GM12878 (cell line): ENCODE results near the gene PLXNC1. TPM values are rescaled to one million over a fixed set of nuclear protein-coding genes. Genes with fewer than 3 reads are reported as not detected.
A peak's percentile ranks its signal among the peaks of the same experiment; 100 is the strongest.

Experiments
- ATAC-seq: fragments of 200-7000 bp; cut with Tn5 transposase; 3 replicates; pipeline ENCODE4 v1.9.1; 2020; ENCODE audit warnings: mild to moderate bottlenecking, moderate library complexity
- BruUV-seq: library from RNA; stranded (reverse); fragments of 400-500 nt; replicated peaks from 2 replicates; lab custom pipeline; 2021; lab: Mats Ljungman, UMichigan
- CTCF ChIA-PET: fragments of 300-600 bp; sonication (Branson Sonifier 250); formaldehyde crosslinking; extraction: SDS; loops from one replicate; lab custom pipeline; 2021; ENCODE audit warnings: inconsistent platforms; lab: Yijun Ruan, JAX
- POLR2A ChIA-PET: fragments of 350-600 bp; formaldehyde crosslinking; extraction: SDS; loops from one replicate; lab custom pipeline; 2021; ENCODE audit warnings: inconsistent platforms; lab: Charles Lee
- RAD21 ChIA-PET: fragments of 300-600 bp; sonication (Branson Sonifier 250); formaldehyde crosslinking; loops from one replicate; lab custom pipeline; 2023; ENCODE audit warnings: antibody characterized with exemption; ENCODE audit not compliant: unreplicated experiment; lab: Charles Lee
- SMC1A ChIA-PET: fragments of 300-600 bp; sonication (Branson Sonifier 250); formaldehyde crosslinking; loops from one replicate; lab custom pipeline; 2023; ENCODE audit not compliant: unreplicated experiment, uncharacterized antibody; lab: Charles Lee
- DNase-seq: peaks from one replicate; pipeline ENCODE4 v3.0.0-alpha.2; 2011; ENCODE audit warnings: low read depth, low spot score
- FAIRE-seq: peaks from 3 replicates; lab custom pipeline; 2011; peaks lifted over from hg19 to GRCh38; lab: Jason Lieb, UNC
- H2AFZ ChIP-seq: 2 replicates; pipeline ENCODE4 v1.6.0; 2011; ENCODE audit warnings: low read depth, low read length, control low read depth; ENCODE audit not compliant: control insufficient read depth
- H3K27ac ChIP-seq: 2 replicates; pipeline ENCODE4 v1.5.1; 2011; ENCODE audit warnings: control low read depth; ENCODE audit not compliant: control insufficient read depth, insufficient read depth
- H3K27me3 ChIP-seq, 2 experiments: replicated peaks in 1 of 2; 2 replicates each; pipeline versions ENCODE4 v1.6.0 to v1.6.1; 2011; ENCODE audit warnings: low read length in 1 of 2; ENCODE audit not compliant: control insufficient read depth in 2 of 2, insufficient read depth in 2 of 2
- H3K36me3 ChIP-seq, 2 experiments: 2 replicates each; pipeline ENCODE4 v1.5.1; 2011; ENCODE audit warnings: low read length in 1 of 2; ENCODE audit not compliant: control insufficient read depth in 2 of 2, insufficient read depth in 2 of 2
- H3K4me1 ChIP-seq: 2 replicates; pipeline ENCODE4 v1.6.1; 2011; ENCODE audit warnings: mild to moderate bottlenecking, low read length, moderate library complexity, mixed read lengths; ENCODE audit not compliant: control insufficient read depth, insufficient read depth
- H3K4me2 ChIP-seq: 2 replicates; pipeline ENCODE4 v1.6.0; 2011; ENCODE audit warnings: control low read depth; ENCODE audit not compliant: control insufficient read depth, insufficient read depth
- H3K4me3 ChIP-seq: fragments of 200-600 bp; sonication (generic); 2 replicates; pipeline ENCODE4 v1.5.1; 2016
- H3K79me2 ChIP-seq: 2 replicates; pipeline ENCODE4 v1.6.0; 2011; ENCODE audit warnings: low read length; ENCODE audit not compliant: control insufficient read depth, insufficient read depth
- H3K9ac ChIP-seq: 2 replicates; pipeline ENCODE4 v1.8.0; 2011; ENCODE audit warnings: low read length, control low read depth, mixed read lengths; ENCODE audit not compliant: control insufficient read depth, insufficient read depth
- H3K9me3 ChIP-seq: replicated peaks from 3 replicates; pipeline ENCODE4 v1.5.1; 2011; ENCODE audit warnings: mild to moderate bottlenecking, low read length; ENCODE audit not compliant: control insufficient read depth, insufficient read depth
- H4K20me1 ChIP-seq: 2 replicates; pipeline ENCODE4 v1.6.0; 2011; ENCODE audit not compliant: control insufficient read depth, insufficient read depth
- CBX3 ChIP-seq: fragments of 200-600 bp; sonication (generic); IDR thresholded peaks from 2 replicates; pipeline ENCODE4 v1.6.1; 2016; ENCODE audit warnings: low read depth, borderline replicate concordance
- IRF3 ChIP-seq: fragments of 450-650 bp; IDR thresholded peaks from 2 replicates; pipeline ENCODE4 v1.6.1; 2014; ENCODE audit warnings: mild to moderate bottlenecking
- RFX5 ChIP-seq: IDR thresholded peaks from 2 replicates; pipeline ENCODE4 v1.6.1; 2011; ENCODE audit warnings: low read depth, low read length, improper control_type of control experiment
- RUNX3 ChIP-seq: IDR thresholded peaks from 2 replicates; pipeline ENCODE4 v1.6.1; 2012; ENCODE audit warnings: low read length, inconsistent platforms
- SREBF2 ChIP-seq: IDR thresholded peaks from 2 replicates; pipeline ENCODE4 v1.6.1; 2012; ENCODE audit warnings: mild to moderate bottlenecking, low read length
- ZBTB4 ChIP-seq: fragments of 450-650 bp; formaldehyde crosslinking; IDR thresholded peaks from 2 replicates; pipeline ENCODE4 v1.4.0; 2022; ENCODE audit warnings: mild to moderate bottlenecking, moderate library complexity
- WGBS: methylation state at CpG from one replicate; pipeline ENCODE4 v1.1.6; 2016; ENCODE audit warnings: low lambda C conversion rate; ENCODE audit not compliant: insufficient replicate concordance, insufficient coverage; ENCODE audit errors: missing lambda C conversion rate; 5-methylcytosine and 5-hydroxymethylcytosine counted together
- in situ Hi-C: fragments of 300-500 bp; cut with MboI; formaldehyde crosslinking; loops from 9 replicates; pipeline ENCODE4 v1.14.3; 2018; ENCODE audit warnings: mixed read lengths
- intact Hi-C: fragments of 100-400 bp; cut with micrococcal nuclease; formaldehyde crosslinking; loops from one replicate; pipeline ENCODE4 v1.14.2; 2022; ENCODE audit not compliant: unreplicated experiment
- polyA plus RNA-seq, 11 experiments: library from polyadenylated mRNA; depleted of rRNA in 4 of 11; unstranded in 6 of 11; stranded (reverse) in 5 of 11; fragments of >200 nt; fragmentation: Nextera tagmentation in 4 of 11; fragmentation: Illumina TruSeq in 1 of 11; extraction: Ambion mirVana in 4 of 11; extraction: Trizol in 1 of 11; gene quantifications; 1 replicate in 1 of 11; 2 replicates in 10 of 11; pipeline versions ENCODE4 v1.2.1 to v1.2.3, GENCODE V29; 2011 to 2016; ENCODE audit warnings: inconsistent platforms in 2 of 11, missing spikeins in 2 of 11, low read depth in 1 of 11
- total RNA-seq, 4 experiments: library from RNA; depleted of rRNA in 3 of 4; stranded (reverse); fragments of >200 nt in 3 of 4; fragmentation: Illumina TruSeq in 1 of 4; extraction: Trizol in 1 of 4; gene quantifications; 2 replicates each; pipeline versions ENCODE4 v1.2.1 to v1.2.3, GENCODE V29; 2013 to 2021

The PLXNC1 gene
- total and polyA plus RNA-seq, 10 of the 15 experiments (the other 5 are each of a cell fraction or from before 2014, with no cell fraction given), result 5.2 to 41.2 (median 24.6) TPM

- TF ChIP-seq RUNX3, result peak; percentile 75
- TF ChIP-seq SREBF2, result no peak
- TF ChIP-seq RFX5, result no peak
Measured at GRCh38 chr12:94254270-94254669, 105.9 kb downstream of the PLXNC1 start (continued).

GRCh38 chr12:94255006-94255405 lies 106.6 kb downstream of the PLXNC1 start:
- Histone ChIP-seq H3K27ac (no peak overlapping the region), H3K79me2 (no peaks in the 10 kb centered on the region), H3K4me2 (no peak overlapping the region), H3K9ac (no peak overlapping the region), H3K4me3 (no peak overlapping the region), H3K36me3 (peaks cover 8 to 44% of the 10 kb centered on the region in 2 experiments), H3K27me3 (no peaks in the 10 kb centered on the region), H3K9me3 (no peaks in the 10 kb centered on the region; the same call in 2 of the 3 replicates), H2AFZ (no peak overlapping the region), H3K4me1 (peaks cover 19% of the 10 kb centered on the region), H4K20me1 (no peaks in the 10 kb centered on the region)
- BruUV-seq, result no TSS peak
- 100% methylated on average over 3 of the region's 3 CpGs for WGBS
- DNase-seq (no peak), ATAC-seq (no peak), FAIRE-seq (no peak)
- TF ChIP-seq IRF3, result no peak
- TF ChIP-seq CBX3, result no peak
- TF ChIP-seq ZBTB4 (CRISPR knock-in tag), result no peak
- ChIA-PET RAD21 (interaction anchor here (0.9 to 2.1 kb wide), 3 partner anchors 15 to 154 kb away, joined by 3 to 10 read pairs (median 4); no protein-coding TSS in a partner anchor), SMC1A (interaction anchor here (1.0 to 3.1 kb wide), 11 partner anchors 8 to 103 kb away, joined by 3 to 13 read pairs (median 4); no protein-coding TSS in a partner anchor), CTCF (interaction anchor here (0.9 to 2.8 kb wide), 4 partner anchors 9 to 101 kb away, joined by 3 to 8 read pairs (median 4); no protein-coding TSS in a partner anchor), POLR2A (interaction anchor here (0.6 to 1.8 kb wide), 7 partner anchors 8 to 152 kb away, joined by 3 to 7 read pairs (median 4); no protein-coding TSS in a partner anchor)
- in situ Hi-C loops, result no loop called here
- intact Hi-C loops, result no loop called here
